HT1080 (cell line): ENCODE measurements around the gene TGFBR1. TPM values are rescaled to one million over a fixed set of nuclear protein-coding genes. Genes with fewer than 3 reads are reported as not detected.

Experiments used
- DNase-seq: peaks from one replicate; pipeline ENCODE4 v3.0.0-alpha.2; 2015; ENCODE audit warnings: low read depth
- total RNA-seq: library from RNA; depleted of rRNA; stranded (reverse); fragments of >200 nt; shearing (Covaris generic); gene quantifications from 2 replicates; pipeline ENCODE4 v1.2.3, GENCODE V29; 2014

Gene TGFBR1
- total RNA-seq, 1 experiment from 2014 or later: 20.6 TPM

DNA sequence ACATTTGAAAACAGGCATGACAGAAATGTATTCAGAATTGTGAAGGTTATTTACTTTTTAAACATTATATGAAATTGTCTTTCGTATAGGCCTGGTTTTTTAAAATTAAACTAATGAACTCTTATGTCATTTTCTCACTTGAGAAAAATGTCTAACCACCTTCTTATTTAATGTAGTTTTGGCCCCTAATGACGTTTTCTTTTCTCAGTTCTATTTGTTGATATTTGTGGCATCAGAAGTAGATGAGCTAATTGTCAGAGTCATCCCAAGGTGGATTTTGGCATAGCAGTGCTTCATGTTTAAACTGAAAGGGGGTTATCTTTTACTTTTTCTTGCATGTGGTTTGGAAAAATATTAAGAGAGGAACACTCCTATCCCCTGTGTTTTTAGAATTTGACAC lies 28.2 kb downstream of the TGFBR1 start:
- DNase-seq: no peak

- DNase-seq: peak; percentile 18
Observed at GRCh38 chr9:99134893-99135341, 30.0 kb downstream of the TGFBR1 start.

DNA sequence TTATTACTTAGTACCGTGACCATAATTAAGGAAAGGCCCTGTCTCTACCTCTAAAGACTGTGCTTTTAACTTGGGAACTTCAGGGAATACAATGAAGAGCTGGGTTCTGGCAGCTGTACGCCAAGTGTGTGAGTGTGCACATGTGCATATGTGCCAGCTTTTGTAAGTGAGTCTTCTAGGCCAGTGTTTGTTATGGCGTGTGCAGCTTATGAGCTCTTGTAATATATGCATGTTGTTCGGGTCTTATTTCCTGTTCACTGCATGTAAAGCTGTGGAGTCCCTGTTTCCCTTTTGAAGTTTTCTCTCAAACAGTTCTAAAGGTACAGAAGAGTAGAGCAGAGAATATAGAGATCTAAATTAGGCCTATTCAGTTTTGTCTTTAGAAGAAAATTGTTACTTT lies 30.5 kb downstream of the TGFBR1 start:
- no peak for DNase-seq

GRCh38 chr9:99137225-99137624 lies 32.3 kb downstream of the TGFBR1 start:
- DNase-seq: no peak

DNA sequence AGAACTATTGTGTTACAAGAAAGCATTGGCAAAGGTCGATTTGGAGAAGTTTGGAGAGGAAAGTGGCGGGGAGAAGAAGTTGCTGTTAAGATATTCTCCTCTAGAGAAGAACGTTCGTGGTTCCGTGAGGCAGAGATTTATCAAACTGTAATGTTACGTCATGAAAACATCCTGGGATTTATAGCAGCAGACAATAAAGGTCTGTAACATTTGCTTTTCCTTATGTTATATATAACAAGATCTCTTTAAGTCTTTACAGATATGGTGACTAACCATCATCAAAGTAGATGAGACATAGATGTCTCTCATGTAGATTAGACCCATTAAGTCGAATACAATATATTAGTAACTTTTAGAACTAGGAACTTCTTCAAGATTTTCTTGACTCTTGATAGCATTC lies 33.0 kb downstream of the TGFBR1 start:
- DNase-seq: no peak

- no peak for DNase-seq
Observed at GRCh38 chr9:99138424-99139284, 33.7 kb downstream of the TGFBR1 start.

- DNase-seq: no peak
Observed at GRCh38 chr9:99139868-99140267, 35.0 kb downstream of the TGFBR1 start.

DNA sequence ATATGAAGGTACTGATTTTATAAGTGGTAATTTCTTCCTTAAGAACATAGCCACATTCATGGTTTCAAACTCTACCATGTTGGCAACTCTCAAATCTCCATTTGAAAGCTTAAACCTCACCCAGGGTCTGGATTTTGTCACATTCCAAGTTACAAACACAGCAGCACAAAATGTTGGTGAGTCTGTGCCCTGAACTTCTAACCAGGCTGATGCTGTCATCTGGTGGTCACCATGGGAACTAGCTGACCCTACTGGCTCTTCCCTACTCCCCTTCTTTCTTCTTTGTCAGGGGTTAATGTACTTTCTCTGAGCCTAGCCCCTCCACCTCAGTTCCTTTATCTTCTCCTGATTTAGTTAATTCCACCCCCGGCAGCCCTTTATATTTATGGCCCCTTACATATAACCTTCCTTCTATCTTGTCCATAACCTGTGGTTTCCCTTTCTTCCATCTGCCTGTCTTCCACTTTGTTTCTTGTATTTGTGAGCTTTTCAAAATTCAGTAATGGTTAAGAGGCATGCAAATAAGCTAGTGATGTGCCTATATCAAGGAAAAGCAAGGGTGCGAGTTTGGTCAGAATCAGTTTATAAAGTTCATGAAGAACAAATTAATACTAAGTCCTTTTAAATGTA lies 35.9 kb downstream of the TGFBR1 start:
- peak; percentile 53 for DNase-seq

DNA sequence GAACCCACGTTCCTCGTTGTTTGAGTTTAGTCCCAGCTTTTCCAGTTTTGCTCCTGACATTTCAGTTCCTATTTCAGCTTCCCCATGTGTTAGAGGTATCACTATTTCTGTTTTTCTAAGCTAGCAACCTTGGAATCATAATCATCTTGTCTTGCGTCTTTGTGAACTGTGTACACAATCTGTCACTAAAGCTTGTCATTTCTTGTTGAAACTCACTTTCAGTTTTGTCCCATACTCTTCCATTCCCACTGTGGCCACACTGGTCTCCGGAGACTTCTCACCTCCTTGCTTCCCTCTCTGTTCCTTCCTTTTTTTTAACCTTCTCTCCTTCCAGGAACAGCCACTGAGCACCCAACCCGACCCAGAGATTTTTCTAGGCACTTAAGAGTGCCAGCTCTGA lies 36.9 kb downstream of the TGFBR1 start:
- DNase-seq: no peak

DNA sequence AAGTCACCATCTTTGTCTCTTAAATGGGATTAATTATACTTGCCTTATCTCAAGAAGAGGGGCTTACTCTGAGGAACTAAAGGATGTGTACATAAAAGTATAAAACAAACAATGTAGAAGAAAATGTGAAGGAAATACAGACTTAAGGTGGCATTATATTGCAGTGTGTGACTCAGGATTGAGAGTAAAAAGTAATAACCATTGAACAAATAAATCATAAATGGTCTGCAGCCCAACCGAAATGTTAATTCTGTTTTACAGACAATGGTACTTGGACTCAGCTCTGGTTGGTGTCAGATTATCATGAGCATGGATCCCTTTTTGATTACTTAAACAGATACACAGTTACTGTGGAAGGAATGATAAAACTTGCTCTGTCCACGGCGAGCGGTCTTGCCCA lies 37.4 kb downstream of the TGFBR1 start:
- DNase-seq: no peak

- DNase-seq: peak; percentile 36
Observed at GRCh38 chr9:99143655-99144054, 38.7 kb downstream of the TGFBR1 start.

GRCh38 chr9:99144966-99145365 lies 40.1 kb downstream of the TGFBR1 start:
- no peak for DNase-seq

DNA sequence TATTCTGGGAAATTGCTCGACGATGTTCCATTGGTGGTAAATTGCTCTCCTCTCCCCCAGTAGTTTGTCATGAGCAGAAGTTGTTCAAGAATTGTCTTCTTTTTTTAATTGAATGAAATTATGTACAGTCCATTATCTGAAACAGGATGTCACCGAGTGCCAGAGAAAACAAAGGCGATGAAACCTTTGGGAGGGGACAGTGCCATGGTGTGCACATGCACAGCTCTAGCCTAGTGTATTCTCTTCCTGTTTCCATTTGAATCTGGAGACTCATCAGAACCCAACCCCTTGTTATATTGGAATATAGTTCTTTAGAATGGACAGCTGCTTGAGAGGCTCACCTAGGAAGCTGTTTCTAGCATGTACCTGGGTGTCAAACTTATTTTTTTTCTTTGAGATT lies 41.7 kb downstream of the TGFBR1 start:
- no peak for DNase-seq

- no peak for DNase-seq
Observed at GRCh38 chr9:99147177-99147576, 42.3 kb downstream of the TGFBR1 start.

DNA sequence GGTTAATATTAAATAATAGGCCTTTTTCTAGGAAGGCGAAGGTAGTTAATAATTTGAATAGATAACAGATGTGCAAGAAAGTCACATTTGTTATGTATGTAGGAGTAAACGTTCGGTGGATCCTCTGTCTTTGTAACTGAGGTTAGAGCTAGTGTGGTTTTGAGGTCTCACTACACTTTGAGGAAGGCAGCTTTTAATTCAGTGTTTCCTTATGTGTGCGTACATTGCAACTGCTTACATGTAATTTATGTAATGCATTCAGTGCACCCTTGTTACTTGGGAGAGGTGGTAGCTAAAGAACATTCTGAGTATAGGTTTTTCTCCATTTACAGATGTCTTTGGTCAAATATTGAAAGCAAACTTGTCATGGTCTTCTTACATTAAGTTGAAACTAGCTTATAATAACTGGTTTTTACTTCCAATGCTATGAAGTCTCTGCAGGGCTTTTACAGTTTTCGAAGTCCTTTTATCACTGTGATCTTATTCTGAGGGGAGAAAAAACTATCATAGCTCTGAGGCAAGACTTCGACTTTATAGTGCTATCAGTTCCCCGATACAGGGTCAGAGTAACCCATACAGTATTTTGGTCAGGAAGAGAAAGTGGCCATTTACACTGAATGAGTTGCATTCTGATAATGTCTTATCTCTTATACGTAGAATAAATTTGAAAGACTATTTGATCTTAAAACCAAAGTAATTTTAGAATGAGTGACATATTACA lies 45.7 kb downstream of the TGFBR1 start:
- no peak for DNase-seq

DNA sequence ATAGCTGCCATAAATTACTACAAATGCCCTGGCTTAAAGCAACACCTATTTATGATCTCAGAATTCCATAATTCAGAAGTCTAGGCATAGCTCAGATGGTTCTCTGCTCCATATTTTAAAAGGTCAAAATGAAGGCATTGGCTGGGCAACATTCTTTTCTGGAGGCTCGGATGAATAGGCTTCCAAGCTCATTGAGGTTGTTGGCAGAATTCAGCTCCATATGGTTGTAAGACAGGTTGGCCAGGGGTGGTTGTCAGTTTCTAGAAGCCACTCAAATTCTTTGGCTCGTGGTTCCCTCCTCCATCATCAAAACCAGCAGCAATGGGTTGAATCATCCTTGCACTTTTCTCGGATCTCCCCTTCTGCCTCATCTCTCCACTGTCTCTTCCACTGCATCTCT lies 49.4 kb downstream of the TGFBR1 start:
- DNase-seq: no peak

- DNase-seq: no peak
Observed at GRCh38 chr9:99155736-99156135, 50.8 kb downstream of the TGFBR1 start.

- DNase-seq: no peak
Observed at GRCh38 chr9:99158629-99159028, 53.7 kb downstream of the TGFBR1 start.

GRCh38 chr9:99160173-99160572 lies 55.3 kb downstream of the TGFBR1 start:
- no peak for DNase-seq

DNA sequence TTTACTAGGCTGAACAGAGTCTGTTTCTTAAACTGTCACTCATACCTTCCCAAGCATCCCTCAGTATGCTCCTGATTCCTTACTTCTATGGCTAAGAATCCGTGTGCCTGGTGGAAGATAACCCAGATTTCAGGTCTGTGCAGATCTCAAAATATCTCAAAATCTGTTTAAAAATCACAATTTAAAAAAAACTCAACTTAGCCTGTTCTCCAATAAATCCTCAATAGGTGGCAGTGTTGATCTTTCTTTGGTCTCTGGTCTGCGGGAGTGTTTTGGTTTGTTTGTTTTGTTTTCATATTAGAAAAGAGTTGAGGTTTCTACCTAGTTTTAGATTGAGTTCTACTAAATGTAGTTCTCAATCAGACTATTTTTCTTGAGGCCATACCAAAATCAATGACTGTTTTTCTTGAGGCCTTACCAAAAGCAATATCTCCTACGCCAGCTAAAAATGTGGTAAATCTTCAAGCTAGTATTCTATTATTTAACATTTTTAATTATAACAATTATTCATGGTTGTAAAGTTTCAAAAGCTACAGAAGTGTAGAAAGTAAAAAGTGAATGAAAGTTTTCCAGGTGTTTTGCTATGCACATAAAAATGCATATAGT lies 57.9 kb downstream of the TGFBR1 start:
- peak; percentile 25 for DNase-seq

- DNase-seq: no peak
Observed at GRCh38 chr9:99166149-99166548, 61.2 kb downstream of the TGFBR1 start.

DNA sequence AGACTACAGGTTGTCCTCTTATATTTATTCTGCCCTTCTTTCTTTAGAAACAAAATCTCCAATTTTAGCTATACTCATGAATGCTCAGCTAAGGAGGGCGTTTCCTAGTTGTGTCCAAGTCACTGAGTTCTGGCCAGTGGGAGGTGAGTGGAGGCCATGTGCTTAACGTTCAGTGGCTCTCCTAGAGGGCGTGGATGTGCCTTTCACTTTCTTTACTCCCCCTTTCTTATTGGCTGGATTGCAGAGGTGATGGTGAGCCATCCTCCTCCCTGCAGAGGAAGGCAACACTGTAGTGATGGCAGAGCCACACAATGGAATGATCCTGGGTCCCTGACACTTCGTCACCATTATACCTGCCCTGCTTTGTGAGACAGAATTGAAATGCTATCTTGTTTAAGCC lies 62.2 kb downstream of the TGFBR1 start:
- DNase-seq: peak; percentile 32
